HEK293 (cell line): ENCODE measurements around the gene ENKUR.

Source experiments
- CTCF ChIA-PET: fragments of 350-600 bp; formaldehyde crosslinking; extraction: SDS; loops from one replicate; lab custom pipeline; 2021; ENCODE audit warnings: antibody characterized with exemption; lab: Yijun Ruan, JAX
- POLR2A ChIA-PET: fragments of 300-600 bp; formaldehyde crosslinking; extraction: SDS; loops from one replicate; lab custom pipeline; 2020; ENCODE audit warnings: antibody characterized with exemption, inconsistent platforms; lab: Yijun Ruan, JAX
- H3K27ac ChIP-seq: fragments of 200-500 bp; sonication (Bioruptor generic); 2 replicates; pipeline ENCODE4 v1.5.1; 2014; ENCODE audit warnings: low read depth, low read length, control low read depth, inconsistent platforms; ENCODE audit errors: extremely low read depth
- H3K36me3 ChIP-seq, 2 experiments: fragments of 200-500 bp in 1 of 2; sonication (Bioruptor generic) in 1 of 2; 1 replicate in 1 of 2; 2 replicates in 1 of 2; pipeline ENCODE4 v1.5.1; 2014 to 2017; ENCODE audit warnings: inconsistent platforms in 2 of 2, low read length in 2 of 2; ENCODE audit not compliant: control insufficient read depth in 2 of 2, insufficient read depth in 1 of 2
- H3K4me1 ChIP-seq: fragments of 200-500 bp; sonication (Bioruptor generic); 2 replicates; pipeline ENCODE4 v1.5.1; 2014; ENCODE audit warnings: mild to moderate bottlenecking, low read length, inconsistent platforms; ENCODE audit not compliant: control insufficient read depth, insufficient read depth
- H3K4me3 ChIP-seq: 2 replicates; pipeline ENCODE4 v1.5.1; 2011; ENCODE audit warnings: low read depth, mild to moderate bottlenecking, control low read depth, low read length, moderate library complexity
- H3K9me3 ChIP-seq: fragments of 200-500 bp; sonication (Bioruptor generic); 2 replicates; pipeline ENCODE4 v1.5.1; 2014; ENCODE audit warnings: low read depth, low read length, inconsistent platforms; ENCODE audit not compliant: control insufficient read depth, insufficient read depth
- HOXA7 ChIP-seq: sonication (generic); formaldehyde crosslinking; IDR thresholded peaks from 2 replicates; pipeline ENCODE4 v1.8.1; 2022; ENCODE audit warnings: missing genetic modification reagents, borderline replicate concordance
- OVOL3 ChIP-seq: fragments of 450-650 bp; formaldehyde crosslinking; IDR thresholded peaks from 2 replicates; pipeline ENCODE4 v1.5.1; 2016; ENCODE audit warnings: missing biosample characterization, missing genetic modification characterization
- PRDM4 ChIP-seq: fragments of 450-650 bp; formaldehyde crosslinking; IDR thresholded peaks from 2 replicates; pipeline ENCODE4 v1.5.1; 2017; ENCODE audit warnings: missing biosample characterization, missing genetic modification characterization
- SALL2 ChIP-seq: fragments of 450-650 bp; formaldehyde crosslinking; IDR thresholded peaks from 2 replicates; pipeline ENCODE4 v1.5.0; 2017; ENCODE audit warnings: missing biosample characterization, mild to moderate bottlenecking, missing genetic modification characterization, borderline replicate concordance
- ZBTB21 ChIP-seq: fragments of 450-650 bp; formaldehyde crosslinking; IDR thresholded peaks from 2 replicates; pipeline ENCODE4 v1.5.1; 2017; ENCODE audit warnings: missing biosample characterization, missing genetic modification characterization
- ZBTB7A ChIP-seq: fragments of 450-650 bp; formaldehyde crosslinking; IDR thresholded peaks from 2 replicates; pipeline ENCODE4 v1.5.1; 2016; ENCODE audit warnings: low read depth, missing biosample characterization, missing genetic modification characterization
- ZFP69B ChIP-seq: fragments of 450-650 bp; formaldehyde crosslinking; IDR thresholded peaks from 2 replicates; pipeline ENCODE4 v1.5.1; 2016; ENCODE audit warnings: missing biosample characterization, missing genetic modification characterization
- ZNF114 ChIP-seq: fragments of 450-650 bp; formaldehyde crosslinking; IDR thresholded peaks from 2 replicates; pipeline ENCODE4 v1.5.0; 2017; ENCODE audit warnings: missing biosample characterization, missing genetic modification characterization
- ZNF138 ChIP-seq: fragments of 450-650 bp; formaldehyde crosslinking; IDR thresholded peaks from 2 replicates; pipeline ENCODE4 v1.5.1; 2016; ENCODE audit warnings: missing biosample characterization, missing genetic modification characterization, borderline replicate concordance
- ZNF175 ChIP-seq: fragments of 450-650 bp; formaldehyde crosslinking; IDR thresholded peaks from 2 replicates; pipeline ENCODE4 v1.5.1; 2016; ENCODE audit warnings: missing biosample characterization, missing genetic modification characterization
- ZNF239 ChIP-seq: fragments of 450-650 bp; formaldehyde crosslinking; IDR thresholded peaks from 2 replicates; pipeline ENCODE4 v1.5.1; 2016; ENCODE audit warnings: missing biosample characterization, missing genetic modification characterization
- ZNF324 ChIP-seq: fragments of 450-650 bp; formaldehyde crosslinking; IDR thresholded peaks from 2 replicates; pipeline ENCODE4 v1.5.1; 2016; ENCODE audit warnings: missing biosample characterization, missing genetic modification characterization
- ZNF394 ChIP-seq: fragments of 450-650 bp; formaldehyde crosslinking; IDR thresholded peaks from 2 replicates; pipeline ENCODE4 v1.5.1; 2016; ENCODE audit warnings: missing biosample characterization, missing genetic modification characterization, mild to moderate bottlenecking, moderate library complexity, borderline replicate concordance
- ZNF398 ChIP-seq: fragments of 450-650 bp; formaldehyde crosslinking; IDR thresholded peaks from 2 replicates; pipeline ENCODE4 v1.5.1; 2017; ENCODE audit warnings: missing biosample characterization, missing genetic modification characterization
- ZNF433 ChIP-seq: fragments of 450-650 bp; formaldehyde crosslinking; IDR thresholded peaks from 2 replicates; pipeline ENCODE4 v1.5.1; 2016; ENCODE audit warnings: missing biosample characterization, missing genetic modification characterization, low read depth
- ZNF626 ChIP-seq: fragments of 450-650 bp; sonication (Bioruptor Pico); formaldehyde crosslinking; IDR thresholded peaks from 2 replicates; pipeline ENCODE4 v1.5.1; 2018; ENCODE audit warnings: missing biosample characterization, missing genetic modification characterization, inconsistent platforms
- ZNF76 ChIP-seq: fragments of 450-650 bp; formaldehyde crosslinking; IDR thresholded peaks from 2 replicates; pipeline ENCODE4; 2016; ENCODE audit warnings: low read depth, missing biosample characterization, missing genetic modification characterization, borderline replicate concordance
- TF ChIP-seq, protein P1 (sequence below): fragments of 450-650 bp; formaldehyde crosslinking; IDR thresholded peaks from 2 replicates; pipeline ENCODE4 v1.5.1; 2016; ENCODE audit warnings: missing biosample characterization, missing genetic modification characterization
- TF ChIP-seq, protein P2 (sequence below): fragments of 450-650 bp; formaldehyde crosslinking; IDR thresholded peaks from 2 replicates; pipeline ENCODE4 v1.5.1; 2016; ENCODE audit warnings: missing biosample characterization, missing genetic modification characterization

ENKUR gene

DNA sequence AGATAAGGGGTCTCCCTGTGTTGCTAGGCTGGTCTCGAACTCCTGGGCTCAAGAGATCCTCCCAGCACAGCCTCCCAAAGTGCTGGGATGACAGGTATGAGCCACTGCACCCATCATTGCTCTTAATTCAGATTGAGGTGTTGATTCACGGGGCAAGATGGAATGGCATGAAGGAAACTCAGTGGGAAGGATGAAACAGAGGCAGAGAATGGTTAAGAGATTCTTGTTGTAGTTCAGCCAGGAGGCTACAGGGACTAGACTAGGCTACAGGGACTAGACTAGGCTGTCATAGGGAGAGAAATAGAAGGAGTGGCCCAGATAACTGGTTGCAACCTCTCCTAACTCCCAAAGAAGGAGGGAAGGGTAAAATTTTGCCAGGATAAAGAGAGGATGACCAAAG is 48.4 kb upstream of the ENKUR start:
- no peaks in the 10 kb centered on the region for H3K36me3 ChIP-seq
- H3K9me3 ChIP-seq: no peaks in the 10 kb centered on the region
- ChIA-PET POLR2A (no interaction called here), CTCF (interaction anchor here (0.6 to 5.7 kb wide), 2 partner anchors 17 to 40 kb away, joined by 3 to 22 read pairs; no protein-coding TSS in a partner anchor)
- no peak for TF ChIP-seq ZNF398 (tag by site-specific recombination)
- TF ChIP-seq, protein P1, sequence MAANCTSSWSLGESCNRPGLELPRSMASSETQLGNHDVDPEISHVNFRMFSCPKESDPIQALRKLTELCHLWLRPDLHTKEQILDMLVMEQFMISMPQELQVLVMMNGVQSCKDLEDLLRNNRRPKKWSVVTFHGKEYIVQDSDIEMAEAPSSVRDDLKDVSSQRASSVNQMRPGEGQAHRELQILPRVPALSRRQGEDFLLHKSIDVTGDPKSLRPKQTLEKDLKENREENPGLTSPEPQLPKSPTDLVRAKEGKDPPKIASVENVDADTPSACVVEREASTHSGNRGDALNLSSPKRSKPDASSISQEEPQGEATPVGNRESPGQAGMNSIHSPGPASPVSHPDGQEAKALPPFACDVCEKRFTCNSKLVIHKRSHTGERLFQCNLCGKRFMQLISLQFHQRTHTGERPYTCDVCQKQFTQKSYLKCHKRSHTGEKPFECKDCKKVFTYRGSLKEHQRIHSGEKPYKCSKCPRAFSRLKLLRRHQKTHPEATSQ (tag by site-specific recombination): no peak
- H3K27ac ChIP-seq: no peak overlapping the region
- peaks cover 6% of the 10 kb centered on the region; the same call in 1 of the 2 replicates for H3K4me1 ChIP-seq
- no peak overlapping the region for H3K4me3 ChIP-seq

DNA sequence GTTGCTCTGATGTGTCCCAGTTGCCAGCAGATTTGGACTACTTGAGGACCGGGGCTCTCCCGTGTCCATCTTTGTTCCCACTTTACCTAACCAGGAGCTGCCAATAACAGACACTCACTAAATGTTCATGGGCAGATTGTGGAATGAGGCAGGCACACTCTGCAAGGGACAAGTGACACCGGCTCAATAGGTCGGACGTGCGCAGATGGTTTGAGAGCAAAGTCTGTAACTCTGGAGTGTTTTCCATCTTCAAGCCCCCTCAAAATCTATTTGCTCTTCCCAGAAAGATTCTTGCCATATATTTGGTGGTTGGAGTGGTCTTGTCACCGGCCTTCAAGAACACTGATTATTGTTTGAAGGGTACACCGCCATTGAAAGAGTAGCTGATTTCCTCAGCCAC is 47.7 kb upstream of the ENKUR start:
- Histone ChIP-seq H3K36me3 (no peaks in the 10 kb centered on the region), H3K9me3 (no peaks in the 10 kb centered on the region), H3K27ac (no peak overlapping the region), H3K4me3 (no peak overlapping the region), H3K4me1 (peaks cover 6% of the 10 kb centered on the region; the same call in 1 of the 2 replicates)
- POLR2A ChIA-PET: no interaction called here
- CTCF ChIA-PET: no interaction called here
- TF ChIP-seq ZNF394 (tag by site-specific recombination) (no peak), HOXA7 (no peak), OVOL3 (tag by site-specific recombination) (no peak), ZNF239 (tag by site-specific recombination) (no peak), ZNF175 (tag by site-specific recombination) (no peak), ZBTB7A (tag by site-specific recombination) (no peak), SALL2 (no peak), ZNF114 (tag by site-specific recombination) (no peak), ZBTB21 (no peak), ZNF626 (tag by site-specific recombination) (no peak), ZFP69B (tag by site-specific recombination) (no peak), ZNF76 (tag by site-specific recombination) (no peak), ZNF433 (no peak), PRDM4 (no peak), ZNF324 (no peak), ZNF138 (tag by site-specific recombination) (no peak)
- TF ChIP-seq, protein P2, sequence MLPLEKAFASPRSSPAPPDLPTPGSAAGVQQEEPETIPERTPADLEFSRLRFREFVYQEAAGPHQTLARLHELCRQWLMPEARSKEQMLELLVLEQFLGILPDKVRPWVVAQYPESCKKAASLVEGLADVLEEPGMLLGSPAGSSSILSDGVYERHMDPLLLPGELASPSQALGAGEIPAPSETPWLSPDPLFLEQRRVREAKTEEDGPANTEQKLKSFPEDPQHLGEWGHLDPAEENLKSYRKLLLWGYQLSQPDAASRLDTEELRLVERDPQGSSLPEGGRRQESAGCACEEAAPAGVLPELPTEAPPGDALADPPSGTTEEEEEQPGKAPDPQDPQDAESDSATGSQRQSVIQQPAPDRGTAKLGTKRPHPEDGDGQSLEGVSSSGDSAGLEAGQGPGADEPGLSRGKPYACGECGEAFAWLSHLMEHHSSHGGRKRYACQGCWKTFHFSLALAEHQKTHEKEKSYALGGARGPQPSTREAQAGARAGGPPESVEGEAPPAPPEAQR (tag by site-specific recombination): no peak
